ENCODE results near the gene BBOX1. TPM values are rescaled to one million over a fixed set of nuclear protein-coding genes. Genes with fewer than 3 reads are reported as not detected.

The BBOX1 gene
- total RNA-seq, 6 donors from 2014 or later: 0.51 to 0.79 TPM; not detected in 4

GRCh38 chr11:27150098-27150497 is 109.5 kb downstream of the BBOX1 start:
- no peak for TF ChIP-seq CTCF (IDR thresholded peaks at IDR 0.05)
- Histone ChIP-seq H3K27me3 (no peaks in the 10 kb centered on the region), H3K4me3 (no peak overlapping the region), H3K27ac (no peak overlapping the region), H3K4me1 (no peaks in the 10 kb centered on the region), H3K9me3 (no peaks in the 10 kb centered on the region), H3K36me3 (no peaks in the 10 kb centered on the region)
- ATAC-seq (ENCODE audit: low FRiP score in 2 of 2) (no peak), DNase-seq (no peak)
- 73 to 100% methylated on average over 2 of the region's 2 CpGs for WGBS, 2 donors

GRCh38 chr11:27153136-27153535 is 112.5 kb downstream of the BBOX1 start:
- H3K4me3 ChIP-seq: no peak overlapping the region
- H3K36me3 ChIP-seq: no peaks in the 10 kb centered on the region
- 86% methylated on average over 1 of the region's 1 CpG for WGBS, 2 donors
- no peak for DNase-seq
- TF ChIP-seq POLR2AphosphoS5 (IDR thresholded peaks at IDR 0.05): no peak
- TF ChIP-seq CTCF (IDR thresholded peaks at IDR 0.05): no peak
- no peak for TF ChIP-seq EP300 (IDR thresholded peaks at IDR 0.05)
- TF ChIP-seq POLR2A (IDR thresholded peaks at IDR 0.05): no peak
- no peak overlapping the region for H3K27ac ChIP-seq
- no peaks in the 10 kb centered on the region for H3K4me1 ChIP-seq
- no peak for ATAC-seq (ENCODE audit: low FRiP score in 2 of 2)
- H3K27me3 ChIP-seq: no peaks in the 10 kb centered on the region
- H3K9me3 ChIP-seq: no peaks in the 10 kb centered on the region

- Histone ChIP-seq H3K9me3 (no peaks in the 10 kb centered on the region), H3K36me3 (no peaks in the 10 kb centered on the region), H3K4me1 (no peaks in the 10 kb centered on the region), H3K27me3 (no peaks in the 10 kb centered on the region), H3K4me3 (no peak overlapping the region), H3K27ac (no peak overlapping the region)
- peak in 1 of 2 donors; percentile 33 for DNase-seq
- peak; percentile 54 to 80 (median 66) for TF ChIP-seq CTCF (IDR thresholded peaks at IDR 0.05)
- no peak for TF ChIP-seq POLR2AphosphoS5 (IDR thresholded peaks at IDR 0.05)
- 38% methylated on average over 10 of the region's 10 CpGs for WGBS, 2 donors
- peak; percentile 65 to 91 for ATAC-seq (ENCODE audit: low FRiP score in 2 of 2)
Observed at GRCh38 chr11:27158456-27159334, 118.1 kb downstream of the BBOX1 start.

GRCh38 chr11:27159335-27159679 is 118.7 kb downstream of the BBOX1 start:
- Histone ChIP-seq H3K4me3 (no peak overlapping the region), H3K27me3 (no peaks in the 10 kb centered on the region), H3K36me3 (no peaks in the 10 kb centered on the region), H3K27ac (no peak overlapping the region), H3K9me3 (no peaks in the 10 kb centered on the region), H3K4me1 (no peaks in the 10 kb centered on the region)
- 52 to 53% methylated on average over 2 of the region's 2 CpGs for WGBS, 2 donors
- no peak for DNase-seq
- no peak for TF ChIP-seq POLR2A (IDR thresholded peaks at IDR 0.05)
- TF ChIP-seq EP300 (IDR thresholded peaks at IDR 0.05): no peak
- no peak for TF ChIP-seq POLR2AphosphoS5 (IDR thresholded peaks at IDR 0.05)
- no peak for TF ChIP-seq CTCF (IDR thresholded peaks at IDR 0.05)
- peak in 1 of 2 donors; percentile 42 for ATAC-seq (ENCODE audit: low FRiP score in 2 of 2)

GRCh38 chr11:27161071-27161470 is 120.5 kb downstream of the BBOX1 start:
- no peaks in the 10 kb centered on the region for H3K9me3 ChIP-seq
- H3K27me3 ChIP-seq: no peaks in the 10 kb centered on the region
- TF ChIP-seq POLR2AphosphoS5 (IDR thresholded peaks at IDR 0.05): no peak
- TF ChIP-seq CTCF (IDR thresholded peaks at IDR 0.05): no peak
- no peak for TF ChIP-seq EP300 (IDR thresholded peaks at IDR 0.05)
- TF ChIP-seq POLR2A (IDR thresholded peaks at IDR 0.05): no peak
- no peak overlapping the region for H3K4me3 ChIP-seq
- no peak for ATAC-seq (ENCODE audit: low FRiP score in 2 of 2)
- DNase-seq: no peak
- no peaks in the 10 kb centered on the region for H3K36me3 ChIP-seq
- H3K27ac ChIP-seq: no peak overlapping the region
- 77 to 80% methylated on average over 2 of the region's 2 CpGs for WGBS, 2 donors
- no peaks in the 10 kb centered on the region for H3K4me1 ChIP-seq

Measured in upper lobe of left lung (tissue), 6 donors.